ENCODE measurements around the gene TFPI2.

The TFPI2 gene

GRCh38 chr7:93860261-93860660, 30.3 kb downstream of the TFPI2 start:
- no peak for DNase-seq (ENCODE audit: extremely low read depth, low read depth)
- no peak overlapping the region for H3K4me3 ChIP-seq (replicated peaks; ENCODE audit: low read depth, low read length)
- no peak for TF ChIP-seq CTCF (IDR thresholded peaks at IDR 0.05; ENCODE audit: low read depth, low read length, missing control alignments)

- no peak for DNase-seq (ENCODE audit: extremely low read depth, low read depth)
- TF ChIP-seq CTCF (IDR thresholded peaks at IDR 0.05; ENCODE audit: low read depth, low read length, missing control alignments): no peak
- no peak overlapping the region for H3K4me3 ChIP-seq (replicated peaks; ENCODE audit: low read depth, low read length)
Measured at GRCh38 chr7:93858857-93859256, 31.7 kb downstream of the TFPI2 start.

- no peak overlapping the region for H3K4me3 ChIP-seq (replicated peaks; ENCODE audit: low read depth, low read length)
- no peak for DNase-seq (ENCODE audit: extremely low read depth, low read depth)
- no peak for TF ChIP-seq CTCF (IDR thresholded peaks at IDR 0.05; ENCODE audit: low read depth, low read length, missing control alignments)
Measured at GRCh38 chr7:93856323-93856722, 34.2 kb downstream of the TFPI2 start.

GRCh38 chr7:93855797-93856196, 34.8 kb downstream of the TFPI2 start:
- DNase-seq (ENCODE audit: extremely low read depth, low read depth): no peak
- H3K4me3 ChIP-seq (replicated peaks; ENCODE audit: low read depth, low read length): no peak overlapping the region
- no peak for TF ChIP-seq CTCF (IDR thresholded peaks at IDR 0.05; ENCODE audit: low read depth, low read length, missing control alignments)

- H3K4me3 ChIP-seq (replicated peaks; ENCODE audit: low read depth, low read length): no peak overlapping the region
- TF ChIP-seq CTCF (IDR thresholded peaks at IDR 0.05; ENCODE audit: low read depth, low read length, missing control alignments): no peak
- no peak for DNase-seq (ENCODE audit: extremely low read depth, low read depth)
Measured at GRCh38 chr7:93854480-93854879, 36.1 kb downstream of the TFPI2 start.

- no peak for DNase-seq (ENCODE audit: extremely low read depth, low read depth)
- no peak for TF ChIP-seq CTCF (IDR thresholded peaks at IDR 0.05; ENCODE audit: low read depth, low read length, missing control alignments)
Measured at GRCh38 chr7:93851536-93851935, 39.0 kb downstream of the TFPI2 start.

GRCh38 chr7:93843260-93843659, 47.3 kb downstream of the TFPI2 start:
- no peak overlapping the region for H3K4me3 ChIP-seq (replicated peaks; ENCODE audit: low read depth, low read length)
- no peak for TF ChIP-seq CTCF (IDR thresholded peaks at IDR 0.05; ENCODE audit: low read depth, low read length, missing control alignments)
- DNase-seq (ENCODE audit: extremely low read depth, low read depth): no peak

More at GRCh38 chr7:93851536-93851935, 39.0 kb downstream of the TFPI2 start:
- H3K4me3 ChIP-seq (replicated peaks; ENCODE audit: low read depth, low read length): no peak overlapping the region
